Activated naive CD4-positive, alpha-beta T cell treated with anti-CD3 and anti-CD28 coated beads, Interleukin-2, amount 50 U/mL, for 72 hours (primary cell): Measurements from ENCODE around the gene PLA1A. TPM values are rescaled to one million over a fixed set of nuclear protein-coding genes. Genes with fewer than 3 reads are reported as not detected.

Experiments used
- ATAC-seq, 2 donors: fragments of 150-1000 bp; cut with Tn5 transposase; 2 replicates each; pipeline ENCODE4 v1.10.0; 2021; ENCODE audit warnings: mild to moderate bottlenecking in 2 of 2, moderate library complexity in 2 of 2
- DNase-seq, 2 donors: peaks; one replicate each; pipeline ENCODE4 v3.0.0; 2021 to 2022; ENCODE audit warnings: low spot score in 2 of 2
- H3K27ac Mint-ChIP-seq, 2 donors: one replicate each; pipeline ENCODE4 v1.8.0; 2022; ENCODE audit warnings: mild to moderate bottlenecking in 2 of 2, mixed read lengths in 2 of 2
- H3K36me3 Mint-ChIP-seq, 2 donors: one replicate each; pipeline ENCODE4 v1.8.0; 2022; ENCODE audit warnings: mixed read lengths in 2 of 2
- H3K9me3 Mint-ChIP-seq, 2 donors: one replicate each; pipeline ENCODE4 v1.8.0; 2022; ENCODE audit warnings: mixed read lengths in 2 of 2
- total RNA-seq, 2 donors: library from RNA; stranded (reverse); gene quantifications; one replicate each; pipeline ENCODE4 v1.2.3, GENCODE V29; 2022

Gene PLA1A
- total RNA-seq, 2 donors from 2014 or later, result 0.52 TPM; not detected in 1

GRCh38 chr3:119624002-119624720, 26.5 kb downstream of the PLA1A start:
- Mint-ChIP-seq H3K36me3 (no peaks in the 10 kb centered on the region), H3K9me3 (no peaks in the 10 kb centered on the region), H3K27ac (no peak overlapping the region)
- ATAC-seq (no peak), DNase-seq (no peak)

- no peaks in the 10 kb centered on the region for H3K9me3 Mint-ChIP-seq
- no peak for DNase-seq
- H3K36me3 Mint-ChIP-seq, result no peaks in the 10 kb centered on the region
- ATAC-seq, result no peak
- H3K27ac Mint-ChIP-seq, result peak overlapping the region in 1 of 2 donors; percentile 18
Observed at GRCh38 chr3:119625451-119626153, 27.9 kb downstream of the PLA1A start.

- H3K9me3 Mint-ChIP-seq, result no peaks in the 10 kb centered on the region
- ATAC-seq (no peak), DNase-seq (no peak)
- H3K27ac Mint-ChIP-seq, result peak overlapping the region; percentile 8 to 57
- no peaks in the 10 kb centered on the region for H3K36me3 Mint-ChIP-seq
Observed at GRCh38 chr3:119626196-119626595, 28.5 kb downstream of the PLA1A start.

GRCh38 chr3:119627461-119627860, 29.8 kb downstream of the PLA1A start:
- no peak for DNase-seq
- Mint-ChIP-seq H3K27ac (no peak overlapping the region), H3K36me3 (no peaks in the 10 kb centered on the region), H3K9me3 (no peaks in the 10 kb centered on the region)
- ATAC-seq, result no peak

GRCh38 chr3:119628390-119628789, 30.7 kb downstream of the PLA1A start:
- DNase-seq (no peak), ATAC-seq (peak; percentile 75 to 85)
- H3K9me3 Mint-ChIP-seq, result no peaks in the 10 kb centered on the region
- H3K36me3 Mint-ChIP-seq, result no peaks in the 10 kb centered on the region
- no peak overlapping the region for H3K27ac Mint-ChIP-seq

- no peaks in the 10 kb centered on the region for H3K9me3 Mint-ChIP-seq
- DNase-seq (no peak), ATAC-seq (peak; percentile 13 to 22)
Observed at GRCh38 chr3:119628816-119629445, 31.2 kb downstream of the PLA1A start.

GRCh38 chr3:119630128-119630879, 32.6 kb downstream of the PLA1A start:
- H3K36me3 Mint-ChIP-seq, result no peaks in the 10 kb centered on the region
- H3K9me3 Mint-ChIP-seq, result no peaks in the 10 kb centered on the region
- no peak for DNase-seq
- no peak overlapping the region for H3K27ac Mint-ChIP-seq
- no peak for ATAC-seq

More at GRCh38 chr3:119628816-119629445, 31.2 kb downstream of the PLA1A start:
- Mint-ChIP-seq H3K27ac (no peak overlapping the region), H3K36me3 (no peaks in the 10 kb centered on the region)

- no peaks in the 10 kb centered on the region for H3K36me3 Mint-ChIP-seq
- DNase-seq, result no peak
- no peaks in the 10 kb centered on the region for H3K9me3 Mint-ChIP-seq
- H3K27ac Mint-ChIP-seq, result no peak overlapping the region
- ATAC-seq, result no peak
Observed at GRCh38 chr3:119630880-119631329, 33.2 kb downstream of the PLA1A start.

- Mint-ChIP-seq H3K27ac (no peak overlapping the region), H3K36me3 (no peaks in the 10 kb centered on the region), H3K9me3 (no peaks in the 10 kb centered on the region)
- no peak for ATAC-seq
- DNase-seq, result no peak
Observed at GRCh38 chr3:119631516-119631915, 33.8 kb downstream of the PLA1A start.

- Mint-ChIP-seq H3K36me3 (no peaks in the 10 kb centered on the region), H3K9me3 (no peaks in the 10 kb centered on the region), H3K27ac (peak overlapping the region in 1 of 2 donors; percentile 31)
- DNase-seq, result no peak
- ATAC-seq, result no peak
Observed at GRCh38 chr3:119632216-119632615, 34.5 kb downstream of the PLA1A start.

GRCh38 chr3:119632829-119633228, 35.1 kb downstream of the PLA1A start:
- DNase-seq (no peak), ATAC-seq (no peak)
- Mint-ChIP-seq H3K36me3 (peaks cover 0 to 4% of the 10 kb centered on the region in 2 donors), H3K27ac (peak overlapping the region in 1 of 2 donors; percentile 40), H3K9me3 (no peaks in the 10 kb centered on the region)

- ATAC-seq (no peak), DNase-seq (no peak)
- Mint-ChIP-seq H3K36me3 (peaks cover 9 to 19% of the 10 kb centered on the region in 2 donors), H3K9me3 (peaks cover 5% of the 10 kb centered on the region in 2 donors), H3K27ac (peak overlapping the region in 1 of 2 donors; percentile 98)
Observed at GRCh38 chr3:119635719-119636118, 38.0 kb downstream of the PLA1A start.

GRCh38 chr3:119636249-119636648, 38.6 kb downstream of the PLA1A start:
- peaks cover 5 to 8% of the 10 kb centered on the region in 2 donors for H3K9me3 Mint-ChIP-seq
- DNase-seq, result no peak
- peak overlapping the region in 1 of 2 donors; percentile 98 for H3K27ac Mint-ChIP-seq
- peaks cover 9 to 25% of the 10 kb centered on the region in 2 donors for H3K36me3 Mint-ChIP-seq
- no peak for ATAC-seq

GRCh38 chr3:119636891-119637611, 39.4 kb downstream of the PLA1A start:
- ATAC-seq, result no peak
- Mint-ChIP-seq H3K36me3 (peaks cover 9 to 28% of the 10 kb centered on the region in 2 donors), H3K9me3 (peaks cover 5 to 10% of the 10 kb centered on the region in 2 donors), H3K27ac (peak overlapping the region in 1 of 2 donors; percentile 98)
- DNase-seq, result no peak

GRCh38 chr3:119637679-119638477, 40.2 kb downstream of the PLA1A start:
- H3K36me3 Mint-ChIP-seq, result peaks cover 9 to 28% of the 10 kb centered on the region in 2 donors
- peaks cover 5 to 10% of the 10 kb centered on the region in 2 donors for H3K9me3 Mint-ChIP-seq
- DNase-seq, result peak in 1 of 2 donors; percentile 18
- peak overlapping the region; percentile 98 for H3K27ac Mint-ChIP-seq
- peak; percentile 43 to 52 for ATAC-seq
